ENCODE measurements around the gene VAC14. TPM values are rescaled to one million over a fixed set of nuclear protein-coding genes. Genes with fewer than 3 reads are reported as not detected.

The VAC14 gene
- polyA plus RNA-seq, 3 donors = 20.7 to 49.4 (median 31.1) TPM

- no peaks in the 10 kb centered on the region for H3K79me2 ChIP-seq (ENCODE audit: insufficient read depth, low read length)
- H3K9ac ChIP-seq (ENCODE audit: insufficient read depth, low read length, poor library complexity, severe bottlenecking) = no peak overlapping the region
- peaks cover 86 to 98% of the 10 kb centered on the region in 2 donors for H3K36me3 ChIP-seq (replicated peaks in 1 of 2; ENCODE audit: control insufficient read depth in 1 of 2, insufficient read depth in 2 of 2, low read length in 2 of 2)
- Mint-ChIP-seq H3K9me3 (peaks cover 5 to 17% (median 12%) of the 10 kb centered on the region in 7 donors), H3K27me3 (ENCODE audit: low read depth in 3 of 3) (peaks cover 0 to 2% (median 0%) of the 10 kb centered on the region in 3 donors), H3K27ac (peak overlapping the region in 1 of 7 donors; percentile 35), H3K4me1 (no peaks in the 10 kb centered on the region), H3K4me3 (no peak overlapping the region), H3K36me3 (peaks cover 80 to 95% of the 10 kb centered on the region in 2 donors)
- TF ChIP-seq CTCF (IDR thresholded peaks at IDR 0.05) = no peak
- peaks cover 17 to 24% of the 10 kb centered on the region in 2 donors for H3K9me3 ChIP-seq (replicated peaks in 1 of 2; ENCODE audit: control insufficient read depth in 1 of 2, insufficient read depth in 1 of 2, low read length in 2 of 2)
- H3K4me2 ChIP-seq (replicated peaks; ENCODE audit: extremely low read depth, low read length, poor library complexity, severe bottlenecking) = no peak overlapping the region
- H4K20me1 ChIP-seq (ENCODE audit: insufficient read depth, low read length) = no peaks in the 10 kb centered on the region
- H2AFZ ChIP-seq (ENCODE audit: insufficient read depth, low read depth, low read length, poor library complexity, severe bottlenecking) = no peak overlapping the region
- WGBS (ENCODE audit: insufficient coverage) = 99% methylated on average over 8 of the region's 8 CpGs
- no peak overlapping the region for H3K27ac ChIP-seq (ENCODE audit: low read depth in 1 of 2, low read length in 2 of 2)
- no peak overlapping the region for H3K4me3 ChIP-seq (replicated peaks in 1 of 3; ENCODE audit: low read depth in 2 of 3, low read length in 3 of 3)
- intact Hi-C loops (cut with micrococcal nuclease) = no loop called here
- DNase-seq = no peak
- H3K27me3 ChIP-seq (ENCODE audit: control insufficient read depth in 2 of 2, insufficient read depth in 2 of 2, low read length in 2 of 2) = no peaks in the 10 kb centered on the region
- H3K4me1 ChIP-seq (ENCODE audit: control insufficient read depth in 1 of 2, insufficient read depth in 2 of 2, low read length in 2 of 2) = no peaks in the 10 kb centered on the region
Measured at GRCh38 chr16:70778901-70779309, 22.1 kb downstream of the VAC14 start.

GRCh38 chr16:70777973-70778406 lies 23.0 kb downstream of the VAC14 start:
- no peak overlapping the region for H3K4me3 Mint-ChIP-seq
- no peak overlapping the region for H3K4me3 ChIP-seq (replicated peaks in 1 of 3; ENCODE audit: low read depth in 2 of 3, low read length in 3 of 3)
- H3K79me2 ChIP-seq (ENCODE audit: insufficient read depth, low read length) = no peaks in the 10 kb centered on the region
- peaks cover 5 to 15% (median 11%) of the 10 kb centered on the region in 7 donors for H3K9me3 Mint-ChIP-seq
- no peaks in the 10 kb centered on the region for H3K27me3 ChIP-seq (ENCODE audit: control insufficient read depth in 2 of 2, insufficient read depth in 2 of 2, low read length in 2 of 2)
- WGBS (ENCODE audit: insufficient coverage) = 83% methylated on average over 1 of the region's 8 CpGs
- intact Hi-C loops (cut with micrococcal nuclease) = no loop called here
- H3K4me2 ChIP-seq (replicated peaks; ENCODE audit: extremely low read depth, low read length, poor library complexity, severe bottlenecking) = no peak overlapping the region
- H3K9me3 ChIP-seq (replicated peaks in 1 of 2; ENCODE audit: control insufficient read depth in 1 of 2, insufficient read depth in 1 of 2, low read length in 2 of 2) = peaks cover 17 to 20% of the 10 kb centered on the region in 2 donors
- peaks cover 0 to 2% (median 0%) of the 10 kb centered on the region in 3 donors for H3K27me3 Mint-ChIP-seq (ENCODE audit: low read depth in 3 of 3)
- DNase-seq = no peak
- H4K20me1 ChIP-seq (ENCODE audit: insufficient read depth, low read length) = no peaks in the 10 kb centered on the region
- H2AFZ ChIP-seq (ENCODE audit: insufficient read depth, low read depth, low read length, poor library complexity, severe bottlenecking) = no peak overlapping the region
- H3K4me1 Mint-ChIP-seq = no peaks in the 10 kb centered on the region
- no peak for TF ChIP-seq CTCF (IDR thresholded peaks at IDR 0.05)
- H3K4me1 ChIP-seq (ENCODE audit: control insufficient read depth in 1 of 2, insufficient read depth in 2 of 2, low read length in 2 of 2) = no peaks in the 10 kb centered on the region
- peaks cover 84 to 98% of the 10 kb centered on the region in 2 donors for H3K36me3 ChIP-seq (replicated peaks in 1 of 2; ENCODE audit: control insufficient read depth in 1 of 2, insufficient read depth in 2 of 2, low read length in 2 of 2)
- no peak overlapping the region for H3K9ac ChIP-seq (ENCODE audit: insufficient read depth, low read length, poor library complexity, severe bottlenecking)
- no peak overlapping the region for H3K27ac Mint-ChIP-seq
- no peak overlapping the region for H3K27ac ChIP-seq (ENCODE audit: low read depth in 1 of 2, low read length in 2 of 2)
- peaks cover 79 to 94% of the 10 kb centered on the region in 2 donors for H3K36me3 Mint-ChIP-seq
